NCI-H2196 (cell line): ENCODE data around the gene RCC1.
"Not testable (repeated sequence)": the region's sequence is repeated elsewhere in the genome, so short reads cannot be mapped to it uniquely, and the experiment has no call there.

ENCODE experiments used
- DNase-seq: peaks from one replicate; lab custom pipeline; 2025; ENCODE audit not compliant: unreplicated experiment; lab: John Stamatoyannopoulos, UW

RCC1 gene

GRCh38 chr1:28510273-28510969 lies 4.6 kb downstream of the RCC1 start:
- no peak for DNase-seq

DNA sequence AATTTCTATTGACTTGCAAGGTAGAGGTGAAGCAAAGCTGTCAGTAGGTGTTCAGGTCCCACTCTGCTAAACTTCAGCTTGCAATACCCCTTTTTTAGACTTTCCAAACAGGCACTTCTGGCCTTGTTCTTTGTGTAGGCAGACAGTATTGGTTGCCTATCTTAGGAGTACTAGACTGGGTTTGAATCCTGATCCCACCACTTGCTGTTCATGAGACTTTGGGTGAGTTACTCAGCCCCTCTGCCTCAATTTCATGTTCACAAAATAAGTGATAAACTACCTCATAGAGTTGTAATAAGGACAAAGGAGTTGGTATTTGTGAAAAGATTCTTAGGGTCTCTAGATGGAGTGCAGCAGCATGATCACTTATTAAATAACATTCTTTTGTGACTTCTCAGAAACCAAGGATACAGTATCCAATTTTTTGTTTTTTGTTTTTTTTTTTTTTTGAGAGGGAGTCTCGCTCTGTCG lies 5.2 kb downstream of the RCC1 start:
- no peak for DNase-seq

GRCh38 chr1:28512058-28512611 lies 6.3 kb downstream of the RCC1 start:
- DNase-seq: no peak

DNA sequence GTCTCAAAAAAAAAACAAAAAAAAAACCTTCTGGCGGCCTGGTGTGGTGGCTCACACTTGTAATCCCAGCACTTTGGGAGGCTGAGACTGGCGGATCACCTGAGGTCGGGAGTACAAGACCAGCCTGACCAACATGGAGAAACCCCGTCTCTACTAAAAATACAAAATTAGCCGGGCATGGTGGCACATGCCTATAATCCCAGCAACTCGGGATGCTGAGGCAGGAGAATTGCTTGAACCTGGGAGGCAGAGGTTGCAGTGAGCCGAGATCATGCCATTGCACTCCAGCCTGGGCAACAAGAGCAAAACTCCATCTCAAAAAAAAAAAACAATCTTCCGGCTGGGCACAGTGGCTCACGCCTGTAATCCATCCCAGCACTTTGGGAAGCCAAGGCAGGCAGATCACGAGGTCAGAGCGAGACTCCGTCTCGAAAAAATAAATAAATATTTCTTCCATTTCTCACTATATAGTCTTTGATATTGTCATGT lies 8.6 kb downstream of the RCC1 start:
- not testable (repeated sequence) for DNase-seq

DNA sequence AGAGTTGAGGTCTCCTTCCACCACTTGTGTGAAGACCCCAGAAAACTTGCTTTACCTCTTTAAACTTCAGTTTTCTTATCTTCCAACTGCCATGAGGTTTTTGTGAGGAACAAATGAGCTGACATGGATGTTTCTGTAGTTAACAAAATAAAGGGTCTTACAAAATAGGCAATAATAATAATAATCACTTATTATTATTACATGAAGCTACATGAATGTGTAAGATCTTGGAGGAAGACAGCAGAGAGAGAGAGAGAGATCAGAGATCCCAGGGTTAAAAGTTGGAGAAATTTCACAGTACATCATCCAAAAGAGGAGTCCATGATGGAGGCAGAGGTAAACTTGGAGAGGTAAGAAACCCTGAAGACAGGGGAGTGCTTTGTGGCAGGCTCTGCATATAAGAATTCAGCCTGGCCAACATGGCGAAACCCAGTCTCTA lies 10.7 kb downstream of the RCC1 start:
- DNase-seq: no peak

DNA sequence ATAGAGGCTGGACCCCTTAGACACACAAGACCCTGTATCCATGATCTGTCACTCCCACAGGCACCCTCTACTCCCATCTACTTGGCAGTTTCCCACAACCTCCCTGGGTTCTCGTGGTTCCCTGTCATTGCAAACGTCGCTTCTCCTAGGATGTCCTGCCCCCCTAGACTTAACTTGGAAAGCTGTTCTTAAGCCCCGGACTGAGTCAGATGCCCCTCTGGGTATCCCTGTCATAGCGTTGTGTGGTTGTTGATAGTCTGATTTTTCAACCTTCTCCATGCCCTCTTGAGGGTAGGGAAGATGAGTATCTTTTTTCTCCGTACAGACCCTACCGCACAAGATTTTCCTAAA lies 11.8 kb downstream of the RCC1 start:
- DNase-seq: no peak

DNA sequence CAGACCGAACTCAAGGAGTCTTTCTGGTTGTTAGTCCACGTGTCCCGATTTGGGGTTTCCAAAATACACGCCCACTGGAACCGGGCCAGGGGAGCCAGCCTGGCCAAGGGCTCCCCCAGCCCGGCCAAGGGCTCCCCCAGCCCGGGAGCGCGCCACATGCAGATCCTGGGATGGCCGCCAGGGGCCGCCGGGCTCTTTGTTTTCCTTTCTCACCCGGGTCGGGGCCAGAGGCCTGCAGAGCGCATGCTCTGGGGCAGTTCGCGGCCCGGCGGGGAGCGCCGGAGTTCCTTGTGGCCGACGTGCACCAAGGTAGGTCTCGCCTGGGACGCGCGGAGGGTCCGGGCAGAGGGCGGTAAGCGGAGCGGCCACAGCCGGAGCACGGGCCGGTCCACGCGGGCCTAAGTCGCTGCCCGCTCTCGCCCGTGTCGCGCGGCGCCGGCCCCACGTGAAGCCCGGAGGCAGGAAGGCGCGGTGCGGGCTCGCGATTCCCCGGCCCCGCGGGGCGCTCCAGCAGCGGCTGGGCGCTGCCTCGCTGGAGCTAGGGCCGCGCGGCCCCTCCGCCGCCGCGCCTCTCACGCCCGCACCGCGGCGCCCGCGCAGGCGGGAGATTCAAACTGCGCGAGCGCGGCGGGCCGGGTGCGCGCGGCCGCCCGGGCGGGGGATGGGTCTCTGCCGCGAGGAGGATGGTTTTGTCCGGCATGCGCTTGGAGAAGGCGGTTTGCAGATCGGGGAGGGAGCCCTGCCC lies 12.3 kb downstream of the RCC1 start:
- peak; percentile 91 for DNase-seq

GRCh38 chr1:28518745-28519341 lies 13.0 kb downstream of the RCC1 start:
- peak; percentile 32 for DNase-seq

- DNase-seq: no peak
Observed at GRCh38 chr1:28519946-28520725, 14.3 kb downstream of the RCC1 start.

- not testable (repeated sequence) for DNase-seq
Observed at GRCh38 chr1:28520796-28521195, 15.0 kb downstream of the RCC1 start.

- no peak for DNase-seq
Observed at GRCh38 chr1:28521502-28522164, 15.8 kb downstream of the RCC1 start.

DNA sequence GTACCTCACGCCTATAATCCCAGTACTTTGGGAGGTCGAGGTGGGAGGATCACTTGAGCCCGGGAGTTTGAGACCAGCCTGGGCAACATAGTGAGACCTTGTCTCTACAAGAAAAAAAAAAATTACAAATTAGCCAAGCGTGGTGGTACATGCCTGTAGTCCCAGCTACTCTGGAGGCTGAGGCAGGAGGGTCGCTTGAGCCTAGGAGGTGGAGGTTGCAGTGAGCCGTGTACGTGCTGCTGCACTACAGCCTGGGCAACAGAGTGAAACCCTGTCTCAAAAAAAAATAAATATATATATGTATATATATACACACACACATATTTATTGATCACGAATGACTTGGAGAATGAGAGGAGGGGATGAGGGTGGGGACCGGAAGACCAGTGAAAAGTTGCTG lies 16.7 kb downstream of the RCC1 start:
- not testable (repeated sequence) for DNase-seq

- DNase-seq: not testable (repeated sequence)
Observed at GRCh38 chr1:28525002-28525642, 19.3 kb downstream of the RCC1 start.

GRCh38 chr1:28526886-28527285 lies 21.0 kb downstream of the RCC1 start:
- DNase-seq: no peak

- DNase-seq: no peak
Observed at GRCh38 chr1:28530456-28530855, 24.6 kb downstream of the RCC1 start.

DNA sequence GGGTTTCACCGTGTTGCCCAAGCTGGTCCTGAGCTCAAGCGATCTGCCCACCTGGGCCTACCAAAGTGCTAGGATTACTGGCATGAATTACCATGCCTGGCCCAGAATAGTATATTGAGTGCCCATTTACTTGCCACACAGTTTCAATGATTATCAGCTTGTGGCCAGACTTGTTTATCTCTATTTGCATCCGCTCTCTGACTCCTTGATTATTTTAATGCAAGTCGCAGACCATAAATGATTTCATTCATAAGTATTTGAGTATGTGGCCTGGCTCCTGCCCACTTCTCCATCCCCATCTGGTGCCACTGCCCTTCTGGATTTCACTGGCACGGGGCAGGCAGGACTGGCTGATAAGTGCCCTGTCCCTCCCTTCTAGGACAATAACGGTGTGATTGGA lies 28.8 kb downstream of the RCC1 start:
- DNase-seq: no peak

- DNase-seq: no peak
Observed at GRCh38 chr1:28535180-28535579, 29.3 kb downstream of the RCC1 start.

- DNase-seq: no peak
Observed at GRCh38 chr1:28537457-28538199, 31.8 kb downstream of the RCC1 start.

DNA sequence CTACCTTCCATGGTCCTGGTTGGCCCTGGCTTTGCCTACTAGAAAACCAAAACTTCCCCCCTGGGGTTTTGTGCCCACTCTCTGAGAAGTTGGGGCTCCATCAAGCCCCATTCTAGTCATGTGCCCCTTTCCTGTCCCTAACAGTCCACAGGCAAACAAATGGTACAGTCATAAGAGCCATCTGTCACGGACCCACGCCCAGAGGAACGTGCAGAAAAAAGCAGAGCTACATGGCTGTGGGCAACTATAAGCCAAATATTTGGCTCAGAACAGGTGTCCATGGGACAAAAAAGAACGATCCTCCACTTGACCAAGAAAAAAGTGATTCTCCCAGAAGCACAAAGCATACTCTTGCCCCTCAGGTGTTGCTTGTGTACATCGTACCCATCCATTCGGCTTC lies 32.4 kb downstream of the RCC1 start:
- no peak for DNase-seq
